ENCODE measurements around the gene SLC22A17.

The SLC22A17 gene

DNA sequence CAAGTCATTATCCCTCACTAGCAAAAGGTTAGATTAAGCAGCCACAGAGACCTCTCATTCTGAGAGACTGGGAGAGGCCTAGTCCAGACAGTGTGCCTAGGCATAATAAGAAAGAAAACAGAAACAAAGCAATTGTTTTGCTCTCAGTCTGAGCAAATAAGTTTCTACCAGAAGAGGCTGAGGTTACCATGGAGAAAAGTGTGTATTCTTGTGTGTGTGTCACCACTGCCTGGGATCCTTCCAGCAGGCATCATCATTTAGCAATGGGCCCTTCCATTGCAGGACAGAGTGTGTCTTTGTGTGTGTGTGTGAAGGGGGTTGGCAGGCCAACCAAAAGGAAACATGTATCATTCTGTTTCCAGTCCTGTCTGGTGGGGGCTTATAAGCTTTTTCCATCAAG, 8.6 kb upstream of the SLC22A17 start:
- DNase-seq (ENCODE audit: low read depth) = peak; percentile 60

DNA sequence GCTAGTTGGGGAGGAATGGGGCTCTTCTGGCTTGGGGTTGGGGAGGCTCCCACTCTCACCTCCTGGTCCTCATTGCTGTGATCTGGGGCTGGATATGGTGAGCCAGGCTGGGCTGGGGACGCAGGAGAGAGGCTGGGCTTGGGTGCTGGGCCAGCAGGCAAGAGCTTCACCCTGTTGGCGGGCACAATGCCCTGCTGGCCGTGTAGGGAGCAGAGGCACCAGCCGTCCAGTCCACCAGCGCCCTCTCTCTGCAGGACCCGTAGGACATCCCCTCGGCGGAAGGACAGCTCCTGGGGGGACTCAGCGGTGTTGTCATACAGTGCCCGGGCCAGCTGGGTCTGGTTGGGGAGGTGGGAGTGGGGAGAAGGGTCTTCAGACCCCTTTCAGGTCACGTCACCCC, 7.8 kb upstream of the SLC22A17 start:
- DNase-seq (ENCODE audit: low read depth) = no peak
- no peak overlapping the region for H3K4me3 ChIP-seq (ENCODE audit: control insufficient read depth, low read depth, low read length)
- TF ChIP-seq, protein P1, sequence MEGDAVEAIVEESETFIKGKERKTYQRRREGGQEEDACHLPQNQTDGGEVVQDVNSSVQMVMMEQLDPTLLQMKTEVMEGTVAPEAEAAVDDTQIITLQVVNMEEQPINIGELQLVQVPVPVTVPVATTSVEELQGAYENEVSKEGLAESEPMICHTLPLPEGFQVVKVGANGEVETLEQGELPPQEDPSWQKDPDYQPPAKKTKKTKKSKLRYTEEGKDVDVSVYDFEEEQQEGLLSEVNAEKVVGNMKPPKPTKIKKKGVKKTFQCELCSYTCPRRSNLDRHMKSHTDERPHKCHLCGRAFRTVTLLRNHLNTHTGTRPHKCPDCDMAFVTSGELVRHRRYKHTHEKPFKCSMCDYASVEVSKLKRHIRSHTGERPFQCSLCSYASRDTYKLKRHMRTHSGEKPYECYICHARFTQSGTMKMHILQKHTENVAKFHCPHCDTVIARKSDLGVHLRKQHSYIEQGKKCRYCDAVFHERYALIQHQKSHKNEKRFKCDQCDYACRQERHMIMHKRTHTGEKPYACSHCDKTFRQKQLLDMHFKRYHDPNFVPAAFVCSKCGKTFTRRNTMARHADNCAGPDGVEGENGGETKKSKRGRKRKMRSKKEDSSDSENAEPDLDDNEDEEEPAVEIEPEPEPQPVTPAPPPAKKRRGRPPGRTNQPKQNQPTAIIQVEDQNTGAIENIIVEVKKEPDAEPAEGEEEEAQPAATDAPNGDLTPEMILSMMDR (conservative IDR thresholded peaks at IDR 0.05; ENCODE audit: control insufficient read depth, insufficient read depth, low read depth, low read length) = no peak

More for the DNA sequence above, 8.6 kb upstream of the SLC22A17 start:
- TF ChIP-seq, protein P1 (conservative IDR thresholded peaks at IDR 0.05; ENCODE audit: control insufficient read depth, insufficient read depth, low read depth, low read length) = no peak
- H3K4me3 ChIP-seq (ENCODE audit: control insufficient read depth, low read depth, low read length) = no peak overlapping the region

DNA sequence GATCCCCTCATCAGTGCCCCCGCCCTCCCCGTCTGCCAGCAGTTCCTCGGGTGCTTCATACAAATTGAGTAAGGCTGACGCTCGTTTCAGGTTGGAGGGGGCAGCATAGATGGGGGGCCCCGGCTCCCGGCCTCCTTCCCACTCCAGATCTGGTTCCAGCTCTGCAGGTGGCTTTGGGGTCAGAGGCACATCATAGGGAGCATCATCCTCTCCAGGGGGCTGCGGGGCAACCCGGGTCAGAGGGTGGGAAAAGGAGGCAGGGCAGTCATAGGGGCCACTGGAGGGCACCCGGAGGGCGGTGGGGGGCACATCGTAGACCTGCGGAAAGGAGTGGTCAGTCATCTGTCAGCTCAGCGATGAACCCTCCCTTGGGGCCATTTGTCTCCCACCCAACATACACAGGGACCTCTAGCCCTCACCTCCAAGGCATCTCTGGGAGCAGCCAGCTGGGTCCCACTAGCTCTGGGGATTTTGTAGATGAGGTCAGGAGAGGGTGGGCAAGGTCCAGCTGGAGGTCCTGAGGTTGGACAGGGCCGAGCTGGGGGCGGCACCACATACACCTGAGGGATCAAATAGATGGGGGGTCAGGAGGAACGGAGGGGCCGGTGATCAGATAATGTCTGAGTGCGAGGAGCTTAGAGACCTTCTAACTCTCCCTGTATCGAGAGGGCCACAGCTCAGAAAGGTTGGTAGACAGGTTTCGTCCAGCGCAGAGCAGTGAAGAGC, 7.2 kb upstream of the SLC22A17 start:
- TF ChIP-seq, protein P1 (conservative IDR thresholded peaks at IDR 0.05; ENCODE audit: control insufficient read depth, insufficient read depth, low read depth, low read length) = no peak
- no peak for DNase-seq (ENCODE audit: low read depth)
- H3K4me3 ChIP-seq (ENCODE audit: control insufficient read depth, low read depth, low read length) = no peak overlapping the region

DNA sequence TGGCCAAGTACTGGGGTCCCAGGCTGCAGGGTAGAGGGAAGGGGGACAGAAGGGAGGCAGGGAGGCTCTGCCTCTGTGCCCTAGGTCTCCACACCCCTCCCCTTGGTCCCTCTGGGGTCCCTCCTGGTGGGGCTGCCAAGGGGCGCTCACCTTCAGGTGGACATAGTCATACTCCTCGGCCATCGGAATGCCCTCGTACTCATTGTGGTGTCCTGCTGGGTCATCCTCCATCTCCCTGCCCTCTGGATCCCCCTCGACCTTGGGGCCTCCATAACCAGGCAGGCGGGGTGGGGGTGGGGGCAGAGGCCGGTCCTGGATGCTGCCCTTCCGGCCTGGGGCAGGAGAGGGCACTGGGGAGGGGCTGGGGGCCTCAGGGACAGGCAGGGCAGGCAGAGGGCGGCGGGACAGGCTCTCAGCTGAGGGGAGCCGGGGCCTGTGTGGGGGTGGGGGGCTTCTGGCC, 6.5 kb upstream of the SLC22A17 start:
- DNase-seq (ENCODE audit: low read depth) = no peak
- TF ChIP-seq, protein P1 (conservative IDR thresholded peaks at IDR 0.05; ENCODE audit: control insufficient read depth, insufficient read depth, low read depth, low read length) = no peak
- H3K4me3 ChIP-seq (ENCODE audit: control insufficient read depth, low read depth, low read length) = no peak overlapping the region

DNA sequence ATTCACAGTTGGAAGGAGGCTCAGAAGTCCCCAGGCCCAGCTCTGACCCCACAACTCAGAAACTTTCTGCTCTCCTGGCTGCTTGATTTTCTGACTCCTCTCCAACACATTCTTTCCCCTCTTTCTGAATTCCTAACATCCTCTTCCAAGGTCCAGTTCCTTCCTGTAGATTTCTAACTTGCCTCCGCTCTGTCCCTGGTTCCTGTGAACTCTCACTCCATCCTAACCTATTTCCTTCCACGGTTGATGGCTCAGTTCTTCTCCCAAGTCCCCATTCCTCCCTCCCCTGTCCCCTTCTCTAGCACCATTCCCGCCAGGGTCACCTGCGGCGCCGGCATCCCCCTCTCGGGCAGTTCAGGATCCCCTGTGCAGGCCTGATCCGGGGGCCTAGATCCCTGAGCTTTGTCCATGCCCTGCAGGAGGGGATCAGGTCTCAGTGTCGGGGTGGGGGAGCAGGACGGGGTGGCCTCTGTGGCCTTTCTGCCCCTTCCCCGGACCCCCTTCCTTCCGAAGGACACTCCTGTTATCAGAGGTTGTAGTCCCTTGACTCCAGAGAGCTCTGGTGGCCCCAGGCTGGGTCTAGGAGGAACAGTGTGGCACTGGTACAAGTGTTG, 6.0 kb upstream of the SLC22A17 start:
- TF ChIP-seq, protein P1 (conservative IDR thresholded peaks at IDR 0.05; ENCODE audit: control insufficient read depth, insufficient read depth, low read depth, low read length) = no peak
- DNase-seq (ENCODE audit: low read depth) = no peak

DNA sequence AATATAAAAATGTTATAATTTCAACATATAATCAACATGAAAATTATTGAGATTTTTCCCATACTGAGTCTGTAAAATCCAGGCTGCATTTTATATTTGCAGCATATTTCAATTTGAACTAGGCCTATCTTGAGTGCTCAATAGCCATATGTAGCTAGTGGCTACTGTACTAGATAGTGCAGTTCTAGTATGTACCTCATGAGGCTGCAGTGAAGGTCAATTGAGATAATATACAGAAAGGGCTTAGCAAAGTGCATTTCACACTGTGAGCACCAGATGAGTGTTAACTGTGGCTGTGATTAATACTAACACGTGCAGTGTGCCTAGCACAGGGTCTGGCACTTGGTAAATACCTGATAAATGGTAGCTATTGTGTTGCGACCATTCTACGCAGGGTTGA, 5.4 kb upstream of the SLC22A17 start:
- no peak for DNase-seq (ENCODE audit: low read depth)
- TF ChIP-seq, protein P1 (conservative IDR thresholded peaks at IDR 0.05; ENCODE audit: control insufficient read depth, insufficient read depth, low read depth, low read length) = no peak
- H3K4me3 ChIP-seq (ENCODE audit: control insufficient read depth, low read depth, low read length) = no peak overlapping the region

More for the DNA sequence above, 6.0 kb upstream of the SLC22A17 start:
- H3K4me3 ChIP-seq (ENCODE audit: control insufficient read depth, low read depth, low read length) = no peak overlapping the region
